Measurements from ENCODE around the gene MALT1.

Gene MALT1

GRCh38 chr18:58662118-58662517 lies 9.1 kb upstream of the MALT1 start:
- Histone ChIP-seq H3K79me2 (ENCODE audit: control insufficient read depth, insufficient read depth, low read length) (no peaks in the 10 kb centered on the region), H3K79me1 (ENCODE audit: low read length) (no peaks in the 10 kb centered on the region), H4K8ac (ENCODE audit: low read depth, low read length) (no peak overlapping the region), H3K56ac (ENCODE audit: low read length) (no peak overlapping the region), H3K27me3 (ENCODE audit: insufficient read depth, low read length, poor library complexity) (no peaks in the 10 kb centered on the region), H3K18ac (ENCODE audit: low read length) (no peak overlapping the region), H3K23ac (ENCODE audit: low read length) (no peak overlapping the region), H3K4me3 (ENCODE audit: low read length) (no peak overlapping the region), H3K27ac (ENCODE audit: low read depth, low read length) (no peak overlapping the region), H3K4ac (ENCODE audit: low read depth, low read length) (no peak overlapping the region), H3K9ac (ENCODE audit: low read length) (no peak overlapping the region), H3K4me1 (ENCODE audit: control insufficient read depth, low read depth, low read length) (no peaks in the 10 kb centered on the region), H3K4me2 (ENCODE audit: low read length) (no peak overlapping the region), H2AK5ac (ENCODE audit: low read length) (no peak overlapping the region), H2BK15ac (replicated peaks; ENCODE audit: low read depth) (no peak overlapping the region), H2BK5ac (ENCODE audit: low read length) (no peak overlapping the region), H3K36me3 (ENCODE audit: control insufficient read depth, insufficient read depth, low read length) (no peaks in the 10 kb centered on the region), H2BK120ac (ENCODE audit: low read depth, low read length) (no peak overlapping the region), H4K5ac (ENCODE audit: low read length) (no peak overlapping the region)
- WGBS (ENCODE audit: extremely low coverage, insufficient coverage, low lambda C conversion rate) = no CpG with 5 or more reads among the region's 4 CpGs
- DNase-seq = no peak

- H3K9ac ChIP-seq (ENCODE audit: low read length) = no peak overlapping the region
- H3K4me1 ChIP-seq (ENCODE audit: control insufficient read depth, low read depth, low read length) = peaks cover 4% of the 10 kb centered on the region
- H3K4ac ChIP-seq (ENCODE audit: low read depth, low read length) = no peak overlapping the region
- H3K56ac ChIP-seq (ENCODE audit: low read length) = no peak overlapping the region
- H2AK5ac ChIP-seq (ENCODE audit: low read length) = no peak overlapping the region
- H3K36me3 ChIP-seq (ENCODE audit: control insufficient read depth, insufficient read depth, low read length) = no peaks in the 10 kb centered on the region
- H4K5ac ChIP-seq (ENCODE audit: low read length) = no peak overlapping the region
- no peaks in the 10 kb centered on the region for H3K79me1 ChIP-seq (ENCODE audit: low read length)
- H2BK5ac ChIP-seq (ENCODE audit: low read length) = no peak overlapping the region
- H4K8ac ChIP-seq (ENCODE audit: low read depth, low read length) = no peak overlapping the region
- H3K4me2 ChIP-seq (ENCODE audit: low read length) = no peak overlapping the region
- WGBS (ENCODE audit: extremely low coverage, insufficient coverage, low lambda C conversion rate) = no CpG with 5 or more reads among the region's 3 CpGs
- no peak for DNase-seq
- no peaks in the 10 kb centered on the region for H3K79me2 ChIP-seq (ENCODE audit: control insufficient read depth, insufficient read depth, low read length)
- H3K23ac ChIP-seq (ENCODE audit: low read length) = no peak overlapping the region
- no peak overlapping the region for H3K4me3 ChIP-seq (ENCODE audit: low read length)
- no peak overlapping the region for H3K18ac ChIP-seq (ENCODE audit: low read length)
- H3K27me3 ChIP-seq (ENCODE audit: insufficient read depth, low read length, poor library complexity) = no peaks in the 10 kb centered on the region
- no peak overlapping the region for H2BK15ac ChIP-seq (replicated peaks; ENCODE audit: low read depth)
- no peak overlapping the region for H2BK120ac ChIP-seq (ENCODE audit: low read depth, low read length)
- no peak overlapping the region for H3K27ac ChIP-seq (ENCODE audit: low read depth, low read length)
Measured at GRCh38 chr18:58666176-58666575, 5.1 kb upstream of the MALT1 start.

GRCh38 chr18:58668211-58668610 lies 3.1 kb upstream of the MALT1 start:
- Histone ChIP-seq H2BK120ac (ENCODE audit: low read depth, low read length) (no peak overlapping the region), H3K9ac (ENCODE audit: low read length) (no peak overlapping the region), H3K4me2 (ENCODE audit: low read length) (no peak overlapping the region), H3K27ac (ENCODE audit: low read depth, low read length) (no peak overlapping the region), H3K18ac (ENCODE audit: low read length) (no peak overlapping the region), H3K36me3 (ENCODE audit: control insufficient read depth, insufficient read depth, low read length) (no peaks in the 10 kb centered on the region), H3K27me3 (ENCODE audit: insufficient read depth, low read length, poor library complexity) (no peaks in the 10 kb centered on the region), H4K5ac (ENCODE audit: low read length) (no peak overlapping the region), H3K23ac (ENCODE audit: low read length) (no peak overlapping the region), H4K8ac (ENCODE audit: low read depth, low read length) (no peak overlapping the region), H3K4me1 (ENCODE audit: control insufficient read depth, low read depth, low read length) (peaks cover 4% of the 10 kb centered on the region), H3K79me2 (ENCODE audit: control insufficient read depth, insufficient read depth, low read length) (peaks cover 8% of the 10 kb centered on the region), H2AK5ac (ENCODE audit: low read length) (no peak overlapping the region), H2BK15ac (replicated peaks; ENCODE audit: low read depth) (no peak overlapping the region), H2BK5ac (ENCODE audit: low read length) (no peak overlapping the region), H3K79me1 (ENCODE audit: low read length) (peaks cover 2% of the 10 kb centered on the region), H3K56ac (ENCODE audit: low read length) (no peak overlapping the region), H3K4me3 (ENCODE audit: low read length) (no peak overlapping the region), H3K4ac (ENCODE audit: low read depth, low read length) (no peak overlapping the region)
- no CpG with 5 or more reads among the region's 2 CpGs for WGBS (ENCODE audit: extremely low coverage, insufficient coverage, low lambda C conversion rate)
- no peak for DNase-seq

- no peak overlapping the region for H2BK5ac ChIP-seq (ENCODE audit: low read length)
- H3K4me1 ChIP-seq (ENCODE audit: control insufficient read depth, low read depth, low read length) = peaks cover 4% of the 10 kb centered on the region
- H3K36me3 ChIP-seq (ENCODE audit: control insufficient read depth, insufficient read depth, low read length) = no peaks in the 10 kb centered on the region
- no peak overlapping the region for H4K5ac ChIP-seq (ENCODE audit: low read length)
- H3K18ac ChIP-seq (ENCODE audit: low read length) = no peak overlapping the region
- no peak overlapping the region for H3K23ac ChIP-seq (ENCODE audit: low read length)
- H3K79me2 ChIP-seq (ENCODE audit: control insufficient read depth, insufficient read depth, low read length) = peaks cover 14% of the 10 kb centered on the region
- H2AK5ac ChIP-seq (ENCODE audit: low read length) = no peak overlapping the region
- no peaks in the 10 kb centered on the region for H3K27me3 ChIP-seq (ENCODE audit: insufficient read depth, low read length, poor library complexity)
- H3K4ac ChIP-seq (ENCODE audit: low read depth, low read length) = no peak overlapping the region
- H3K4me2 ChIP-seq (ENCODE audit: low read length) = no peak overlapping the region
- no peak overlapping the region for H3K4me3 ChIP-seq (ENCODE audit: low read length)
- no peak overlapping the region for H4K8ac ChIP-seq (ENCODE audit: low read depth, low read length)
- peaks cover 4% of the 10 kb centered on the region for H3K79me1 ChIP-seq (ENCODE audit: low read length)
- no peak overlapping the region for H3K27ac ChIP-seq (ENCODE audit: low read depth, low read length)
- no peak for DNase-seq
- H2BK15ac ChIP-seq (replicated peaks; ENCODE audit: low read depth) = no peak overlapping the region
- no peak overlapping the region for H2BK120ac ChIP-seq (ENCODE audit: low read depth, low read length)
- no peak overlapping the region for H3K9ac ChIP-seq (ENCODE audit: low read length)
- H3K56ac ChIP-seq (ENCODE audit: low read length) = no peak overlapping the region
- no CpG with 5 or more reads among the region's 3 CpGs for WGBS (ENCODE audit: extremely low coverage, insufficient coverage, low lambda C conversion rate)
Measured at GRCh38 chr18:58668897-58669296, 2.4 kb upstream of the MALT1 start.

- Histone ChIP-seq H4K8ac (ENCODE audit: low read depth, low read length) (no peak overlapping the region), H2BK5ac (ENCODE audit: low read length) (no peak overlapping the region), H3K79me1 (ENCODE audit: low read length) (peaks cover 6% of the 10 kb centered on the region), H2BK15ac (replicated peaks; ENCODE audit: low read depth) (peak overlapping the region; percentile 2), H3K27ac (ENCODE audit: low read depth, low read length) (no peak overlapping the region), H4K5ac (ENCODE audit: low read length) (no peak overlapping the region), H3K56ac (ENCODE audit: low read length) (peak overlapping the region; percentile 93), H3K4ac (ENCODE audit: low read depth, low read length) (no peak overlapping the region), H3K36me3 (ENCODE audit: control insufficient read depth, insufficient read depth, low read length) (no peaks in the 10 kb centered on the region), H3K9ac (ENCODE audit: low read length) (peak overlapping the region; percentile 87), H2AK5ac (ENCODE audit: low read length) (no peak overlapping the region), H3K27me3 (ENCODE audit: insufficient read depth, low read length, poor library complexity) (no peaks in the 10 kb centered on the region), H3K18ac (ENCODE audit: low read length) (no peak overlapping the region), H3K4me2 (ENCODE audit: low read length) (peak overlapping the region; percentile 59), H3K4me1 (ENCODE audit: control insufficient read depth, low read depth, low read length) (peaks cover 6% of the 10 kb centered on the region), H3K4me3 (ENCODE audit: low read length) (no peak overlapping the region), H2BK120ac (ENCODE audit: low read depth, low read length) (no peak overlapping the region), H3K23ac (ENCODE audit: low read length) (no peak overlapping the region), H3K79me2 (ENCODE audit: control insufficient read depth, insufficient read depth, low read length) (peaks cover 21% of the 10 kb centered on the region)
- WGBS (ENCODE audit: extremely low coverage, insufficient coverage, low lambda C conversion rate) = no CpG with 5 or more reads among the region's 11 CpGs
- no peak for DNase-seq
Measured at GRCh38 chr18:58669731-58670378, 1.4 kb upstream of the MALT1 start.
